ENCODE measurements around the gene OS9. TPM values are rescaled to one million over a fixed set of nuclear protein-coding genes. Genes with fewer than 3 reads are reported as not detected.

OS9 gene
- total and polyA plus RNA-seq, 2 of the 4 experiments (the other 2 are of a cell fraction) = 159 to 272 TPM

GRCh38 chr12:57757771-57758170 lies 63.8 kb downstream of the OS9 start:
- Histone ChIP-seq H3K4me1 (ENCODE audit: control insufficient read depth, insufficient read depth, low read length) (peaks cover 3% of the 10 kb centered on the region; the same call in 1 of the 2 replicates), H3K14ac (replicated peaks; ENCODE audit: low read depth, low read length) (no peak overlapping the region), H3K36me3 (ENCODE audit: control insufficient read depth, insufficient read depth, low read length) (peaks cover 9% of the 10 kb centered on the region), H2AK9ac (replicated peaks; ENCODE audit: low read depth, low read length, poor library complexity) (no peak overlapping the region), H3K23ac (ENCODE audit: low read depth, low read length) (no peak overlapping the region), H4K5ac (ENCODE audit: low read depth, low read length) (no peak overlapping the region), H2BK20ac (ENCODE audit: low read depth, low read length) (no peak overlapping the region), H2BK120ac (ENCODE audit: low read depth, low read length) (no peak overlapping the region), H3K4me2 (ENCODE audit: low read depth, low read length) (no peak overlapping the region), H3K4ac (ENCODE audit: low read depth, low read length) (no peak overlapping the region), H3K9me3 (ENCODE audit: control insufficient read depth, insufficient read depth, low read length) (no peaks in the 10 kb centered on the region), H3K18ac (ENCODE audit: low read depth, low read length) (no peak overlapping the region), H3K4me3 (ENCODE audit: insufficient read depth, low read depth, low read length) (no peak overlapping the region), H4K91ac (ENCODE audit: insufficient read depth, low read depth, low read length) (no peak overlapping the region), H3K27me3 (ENCODE audit: control insufficient read depth, insufficient read depth, low read length) (peaks cover 13% of the 10 kb centered on the region), H3K9ac (ENCODE audit: low read depth, low read length) (no peak overlapping the region), H4K20me1 (ENCODE audit: insufficient read depth, low read length) (no peaks in the 10 kb centered on the region; the same call in 1 of the 2 replicates), H3K9me1 (ENCODE audit: insufficient read depth, low read length) (peaks cover 4% of the 10 kb centered on the region), H2AK5ac (ENCODE audit: low read depth, low read length) (no peak overlapping the region), H3K56ac (ENCODE audit: extremely low read depth, insufficient read depth, low read length) (no peak overlapping the region), H2BK15ac (ENCODE audit: low read depth, low read length) (no peak overlapping the region), H3K27ac (ENCODE audit: insufficient read depth, low read length) (no peak overlapping the region), H3K79me1 (ENCODE audit: low read depth in 1 of 2, low read length in 2 of 2) (0 out of 4 replicates have a peak, but pooled peaks cover 0 to 3% of the 10 kb centered on the region in 2 experiments), H2BK5ac (ENCODE audit: low read depth, low read length, poor library complexity, severe bottlenecking) (no peak overlapping the region), H4K8ac (ENCODE audit: low read depth in 2 of 2, low read length in 2 of 2) (no peak overlapping the region), H2AFZ (replicated peaks; ENCODE audit: low read length, poor library complexity) (no peak overlapping the region)
- TF ChIP-seq CEBPB (IDR thresholded peaks at IDR 0.05; ENCODE audit: low read depth, low read length) (no peak), ELK1 (IDR thresholded peaks at IDR 0.05; ENCODE audit: borderline replicate concordance, low read depth, low read length) (no peak), NFE2L2 (IDR thresholded peaks at IDR 0.05; ENCODE audit: low read depth, low read length) (no peak), FOS (IDR thresholded peaks at IDR 0.05; ENCODE audit: low read depth, low read length) (no peak), MAZ (IDR thresholded peaks at IDR 0.05; ENCODE audit: borderline replicate concordance, low read depth, low read length) (no peak), CHD1 (IDR thresholded peaks at IDR 0.05; ENCODE audit: low read depth, low read length) (no peak), RFX5 (IDR thresholded peaks at IDR 0.05; ENCODE audit: low read depth, low read length) (no peak), SMC3 (IDR thresholded peaks at IDR 0.05; ENCODE audit: low read depth, low read length) (no peak), RAD21 (IDR thresholded peaks at IDR 0.05; ENCODE audit: low read length) (no peak)
- ATAC-seq (ENCODE audit: low read depth) (no peak), DNase-seq (no peak)
- dilution Hi-C loops (cut with HindIII; ENCODE audit: low sequenced_read_pairs, unreplicated experiment) = no loop called here
- POLR2A ChIA-PET (ENCODE audit: unreplicated experiment) = no interaction called here
- no TSS peak for BruUV-seq (replicated peaks)
- in situ Hi-C loops (cut with MboI; ENCODE audit: low sequenced_read_pairs) = no loop called here
- WGBS, 2 experiments (ENCODE audit: extremely low coverage in 2 of 2, insufficient read length in 1 of 2) = 96% methylated on average over 3 of the region's 4 CpGs; no CpG with 5 or more reads in 1 of the 2 experiments
- intact Hi-C loops (cut with micrococcal nuclease) = no loop called here
- CTCF ChIA-PET = no interaction called here

Data from IMR-90 (cell line).